Measurements from ENCODE around the gene TMEM132E. TPM values are rescaled to one million over a fixed set of nuclear protein-coding genes. Genes with fewer than 3 reads are reported as not detected.

The TMEM132E gene
- total and polyA plus RNA-seq, 2 experiments from 2014 or later, result 0.16 to 0.45 TPM

DNA sequence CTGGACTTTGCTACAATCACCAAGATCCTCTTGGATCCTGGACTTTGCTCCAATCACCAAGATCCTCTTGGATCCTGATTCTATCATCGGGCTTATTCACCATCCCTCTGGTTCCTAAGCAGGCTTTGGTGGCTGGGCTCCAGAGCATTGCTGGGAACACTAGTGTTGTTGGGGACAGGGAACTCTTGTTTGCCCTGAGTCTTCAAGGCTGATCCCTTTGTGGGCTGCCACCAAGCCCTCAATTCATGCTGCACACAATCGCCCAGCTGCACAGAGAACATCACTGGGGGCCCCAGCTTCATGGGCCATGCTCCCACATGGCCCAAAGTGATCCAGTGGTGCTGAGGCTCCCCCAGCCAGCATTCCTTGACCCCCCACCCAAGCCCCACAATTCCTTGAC lies 88.3 kb downstream of the TMEM132E start:
- H3K4me1 Mint-ChIP-seq, result peaks cover 27% of the 10 kb centered on the region
- Histone ChIP-seq H3K27ac (ENCODE audit: low read depth) (no peak overlapping the region), H3F3A (replicated peaks; ENCODE audit: low read depth) (no peaks in the 10 kb centered on the region), H3K9me2 (ENCODE audit: insufficient read depth) (no peaks in the 10 kb centered on the region), H3K27me3 (ENCODE audit: insufficient read depth) (no peaks in the 10 kb centered on the region), H3K4me3 (no peak overlapping the region), H3K79me2 (replicated peaks; ENCODE audit: insufficient read depth) (no peaks in the 10 kb centered on the region), H2AFZ (no peak overlapping the region), H3K36me3 (ENCODE audit: insufficient read depth) (no peaks in the 10 kb centered on the region), H3K4me1 (ENCODE audit: insufficient read depth) (peaks cover 11% of the 10 kb centered on the region), H4K20me1 (replicated peaks; ENCODE audit: insufficient read depth) (no peaks in the 10 kb centered on the region), H3K4me2 (no peak overlapping the region)
- no peaks in the 10 kb centered on the region for H3K36me3 Mint-ChIP-seq (ENCODE audit: low read depth)
- no peak overlapping the region for H3K4me3 Mint-ChIP-seq
- H3K9me3 Mint-ChIP-seq, result no peaks in the 10 kb centered on the region
- DNase-seq (ENCODE audit: low spot score), result no peak
- H3K27me3 Mint-ChIP-seq (ENCODE audit: insufficient read depth, low read depth, poor library complexity), result peaks cover 6% of the 10 kb centered on the region
- H3K27ac Mint-ChIP-seq, result no peak overlapping the region
- TF ChIP-seq JUNB (IDR thresholded peaks at IDR 0.05; ENCODE audit: unreplicated experiment) (no peak), ZNF114 (CRISPR knock-in tag; IDR thresholded peaks at IDR 0.05) (no peak), ZNF331 (CRISPR knock-in tag; IDR thresholded peaks at IDR 0.05; ENCODE audit: low read depth) (no peak), EZH2phosphoT487 (IDR thresholded peaks at IDR 0.05; ENCODE audit: unreplicated experiment) (no peak), NANOG (IDR thresholded peaks at IDR 0.05; ENCODE audit: borderline replicate concordance) (no peak), STAT1 (IDR thresholded peaks at IDR 0.05; ENCODE audit: unreplicated experiment) (no peak), CREB1 (CRISPR knock-in tag; IDR thresholded peaks at IDR 0.05; ENCODE audit: low read depth) (no peak), POLR2AphosphoS5 (IDR thresholded peaks at IDR 0.05; ENCODE audit: low read depth) (no peak)
- TF ChIP-seq, protein P1, sequence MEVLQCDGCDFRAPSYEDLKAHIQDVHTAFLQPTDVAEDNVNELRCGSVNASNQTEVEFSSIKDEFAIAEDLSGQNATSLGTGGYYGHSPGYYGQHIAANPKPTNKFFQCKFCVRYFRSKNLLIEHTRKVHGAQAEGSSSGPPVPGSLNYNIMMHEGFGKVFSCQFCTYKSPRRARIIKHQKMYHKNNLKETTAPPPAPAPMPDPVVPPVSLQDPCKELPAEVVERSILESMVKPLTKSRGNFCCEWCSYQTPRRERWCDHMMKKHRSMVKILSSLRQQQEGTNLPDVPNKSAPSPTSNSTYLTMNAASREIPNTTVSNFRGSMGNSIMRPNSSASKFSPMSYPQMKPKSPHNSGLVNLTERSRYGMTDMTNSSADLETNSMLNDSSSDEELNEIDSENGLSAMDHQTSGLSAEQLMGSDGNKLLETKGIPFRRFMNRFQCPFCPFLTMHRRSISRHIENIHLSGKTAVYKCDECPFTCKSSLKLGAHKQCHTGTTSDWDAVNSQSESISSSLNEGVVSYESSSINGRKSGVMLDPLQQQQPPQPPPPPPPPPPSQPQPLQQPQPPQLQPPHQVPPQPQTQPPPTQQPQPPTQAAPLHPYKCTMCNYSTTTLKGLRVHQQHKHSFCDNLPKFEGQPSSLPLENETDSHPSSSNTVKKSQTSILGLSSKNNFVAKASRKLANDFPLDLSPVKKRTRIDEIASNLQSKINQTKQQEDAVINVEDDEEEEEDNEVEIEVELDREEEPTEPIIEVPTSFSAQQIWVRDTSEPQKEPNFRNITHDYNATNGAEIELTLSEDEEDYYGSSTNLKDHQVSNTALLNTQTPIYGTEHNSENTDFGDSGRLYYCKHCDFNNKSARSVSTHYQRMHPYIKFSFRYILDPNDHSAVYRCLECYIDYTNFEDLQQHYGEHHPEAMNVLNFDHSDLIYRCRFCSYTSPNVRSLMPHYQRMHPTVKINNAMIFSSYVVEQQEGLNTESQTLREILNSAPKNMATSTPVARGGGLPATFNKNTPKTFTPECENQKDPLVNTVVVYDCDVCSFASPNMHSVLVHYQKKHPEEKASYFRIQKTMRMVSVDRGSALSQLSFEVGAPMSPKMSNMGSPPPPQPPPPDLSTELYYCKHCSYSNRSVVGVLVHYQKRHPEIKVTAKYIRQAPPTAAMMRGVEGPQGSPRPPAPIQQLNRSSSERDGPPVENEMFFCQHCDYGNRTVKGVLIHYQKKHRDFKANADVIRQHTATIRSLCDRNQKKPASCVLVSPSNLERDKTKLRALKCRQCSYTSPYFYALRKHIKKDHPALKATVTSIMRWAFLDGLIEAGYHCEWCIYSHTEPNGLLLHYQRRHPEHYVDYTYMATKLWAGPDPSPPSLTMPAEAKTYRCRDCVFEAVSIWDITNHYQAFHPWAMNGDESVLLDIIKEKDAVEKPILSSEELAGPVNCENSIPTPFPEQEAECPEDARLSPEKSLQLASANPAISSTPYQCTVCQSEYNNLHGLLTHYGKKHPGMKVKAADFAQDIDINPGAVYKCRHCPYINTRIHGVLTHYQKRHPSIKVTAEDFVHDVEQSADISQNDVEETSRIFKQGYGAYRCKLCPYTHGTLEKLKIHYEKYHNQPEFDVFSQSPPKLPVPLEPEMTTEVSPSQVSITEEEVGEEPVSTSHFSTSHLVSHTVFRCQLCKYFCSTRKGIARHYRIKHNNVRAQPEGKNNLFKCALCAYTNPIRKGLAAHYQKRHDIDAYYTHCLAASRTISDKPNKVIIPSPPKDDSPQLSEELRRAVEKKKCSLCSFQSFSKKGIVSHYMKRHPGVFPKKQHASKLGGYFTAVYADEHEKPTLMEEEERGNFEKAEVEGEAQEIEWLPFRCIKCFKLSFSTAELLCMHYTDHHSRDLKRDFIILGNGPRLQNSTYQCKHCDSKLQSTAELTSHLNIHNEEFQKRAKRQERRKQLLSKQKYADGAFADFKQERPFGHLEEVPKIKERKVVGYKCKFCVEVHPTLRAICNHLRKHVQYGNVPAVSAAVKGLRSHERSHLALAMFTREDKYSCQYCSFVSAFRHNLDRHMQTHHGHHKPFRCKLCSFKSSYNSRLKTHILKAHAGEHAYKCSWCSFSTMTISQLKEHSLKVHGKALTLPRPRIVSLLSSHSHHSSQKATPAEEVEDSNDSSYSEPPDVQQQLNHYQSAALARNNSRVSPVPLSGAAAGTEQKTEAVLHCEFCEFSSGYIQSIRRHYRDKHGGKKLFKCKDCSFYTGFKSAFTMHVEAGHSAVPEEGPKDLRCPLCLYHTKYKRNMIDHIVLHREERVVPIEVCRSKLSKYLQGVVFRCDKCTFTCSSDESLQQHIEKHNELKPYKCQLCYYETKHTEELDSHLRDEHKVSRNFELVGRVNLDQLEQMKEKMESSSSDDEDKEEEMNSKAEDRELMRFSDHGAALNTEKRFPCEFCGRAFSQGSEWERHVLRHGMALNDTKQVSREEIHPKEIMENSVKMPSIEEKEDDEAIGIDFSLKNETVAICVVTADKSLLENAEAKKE (CRISPR knock-in tag; IDR thresholded peaks at IDR 0.05), result no peak
- TF ChIP-seq, protein P2, sequence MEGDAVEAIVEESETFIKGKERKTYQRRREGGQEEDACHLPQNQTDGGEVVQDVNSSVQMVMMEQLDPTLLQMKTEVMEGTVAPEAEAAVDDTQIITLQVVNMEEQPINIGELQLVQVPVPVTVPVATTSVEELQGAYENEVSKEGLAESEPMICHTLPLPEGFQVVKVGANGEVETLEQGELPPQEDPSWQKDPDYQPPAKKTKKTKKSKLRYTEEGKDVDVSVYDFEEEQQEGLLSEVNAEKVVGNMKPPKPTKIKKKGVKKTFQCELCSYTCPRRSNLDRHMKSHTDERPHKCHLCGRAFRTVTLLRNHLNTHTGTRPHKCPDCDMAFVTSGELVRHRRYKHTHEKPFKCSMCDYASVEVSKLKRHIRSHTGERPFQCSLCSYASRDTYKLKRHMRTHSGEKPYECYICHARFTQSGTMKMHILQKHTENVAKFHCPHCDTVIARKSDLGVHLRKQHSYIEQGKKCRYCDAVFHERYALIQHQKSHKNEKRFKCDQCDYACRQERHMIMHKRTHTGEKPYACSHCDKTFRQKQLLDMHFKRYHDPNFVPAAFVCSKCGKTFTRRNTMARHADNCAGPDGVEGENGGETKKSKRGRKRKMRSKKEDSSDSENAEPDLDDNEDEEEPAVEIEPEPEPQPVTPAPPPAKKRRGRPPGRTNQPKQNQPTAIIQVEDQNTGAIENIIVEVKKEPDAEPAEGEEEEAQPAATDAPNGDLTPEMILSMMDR (conservative IDR thresholded peaks at IDR 0.05; ENCODE audit: low read depth in 2 of 2), result no peak
- ATAC-seq, result no peak
